K562 (cell line): Measurements from ENCODE around the gene KNSTRN.

ENCODE experiments used
- CREB1 ChIP-seq, 2 experiments: sonication (generic) in 1 of 2; formaldehyde crosslinking in 1 of 2; IDR thresholded peaks; 2 replicates each; pipeline versions ENCODE4 v1.6.1 to v1.8.0; 2012 to 2022; ENCODE audit warnings: inconsistent platforms in 1 of 2, mild to moderate bottlenecking in 1 of 2, missing genetic modification reagents in 1 of 2, moderate library complexity in 1 of 2
- DPF2 ChIP-seq: fragments of 450-650 bp; IDR thresholded peaks from 2 replicates; pipeline ENCODE4 v1.6.1; 2016
- IRF2 ChIP-seq: sonication (generic); formaldehyde crosslinking; IDR thresholded peaks from 2 replicates; pipeline ENCODE4 v1.8.1; 2022; ENCODE audit warnings: mild to moderate bottlenecking, missing genetic modification reagents
- JUND ChIP-seq, 2 experiments: IDR thresholded peaks; 2 replicates in 1 of 2; 3 replicates in 1 of 2; pipeline ENCODE4 v1.6.1; 2011; ENCODE audit warnings: borderline replicate concordance in 2 of 2, low read depth in 2 of 2, low read length in 2 of 2, improper control_type of control experiment in 1 of 2, missing biosample characterization in 1 of 2, missing genetic modification characterization in 1 of 2, missing genetic modification reagents in 1 of 2
- MYC ChIP-seq, 2 experiments: fragments of 250-450 bp in 1 of 2; sonication (Bioruptor Pico) in 1 of 2; IDR thresholded peaks; 2 replicates each; pipeline versions ENCODE4 v1.5.1 to v1.6.1; 2012 to 2021; ENCODE audit warnings: low read depth in 2 of 2, borderline replicate concordance in 1 of 2, improper control_type of control experiment in 1 of 2, low read length in 1 of 2, mild to moderate bottlenecking in 1 of 2, moderate library complexity in 1 of 2
- NR1H2 ChIP-seq: sonication (generic); formaldehyde crosslinking; IDR thresholded peaks from 2 replicates; pipeline ENCODE4 v1.4.0; 2020; ENCODE audit warnings: mild to moderate bottlenecking, missing genetic modification reagents
- POLR2AphosphoS5 ChIP-seq: IDR thresholded peaks from 2 replicates; pipeline ENCODE4 v1.6.1; 2011; ENCODE audit warnings: mild to moderate bottlenecking, low read depth, low read length, moderate library complexity; ENCODE audit not compliant: control insufficient read depth, insufficient read depth

DNA sequence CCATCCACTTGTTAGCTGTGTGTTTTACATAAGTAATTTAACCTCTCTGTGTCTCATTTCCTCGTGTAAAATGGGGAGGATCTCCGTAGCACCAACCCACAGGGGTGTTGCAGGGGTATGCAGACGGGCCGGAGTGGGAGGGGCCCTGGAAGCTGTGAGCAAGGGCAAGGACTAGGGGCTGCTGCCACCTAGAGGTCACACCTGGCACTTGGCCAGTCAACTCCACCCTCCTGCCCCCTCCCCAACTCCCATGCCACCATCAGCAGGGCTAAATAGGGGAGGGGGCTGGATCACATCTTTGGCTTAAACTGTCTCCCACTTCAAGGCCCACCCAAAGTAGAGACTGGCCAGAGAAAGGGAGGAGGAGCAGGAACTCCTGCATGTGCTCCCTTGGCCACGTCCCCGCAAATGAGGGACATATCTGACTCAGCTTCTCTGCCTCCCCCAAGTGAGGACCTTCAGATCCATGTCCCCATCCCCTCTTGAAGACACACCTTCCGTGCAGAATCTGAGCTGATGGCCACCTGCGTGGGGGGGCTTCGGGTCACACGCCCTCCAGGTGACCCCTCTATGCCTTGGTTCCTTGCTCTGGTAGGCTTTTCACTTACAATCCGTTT, 44.4 kb upstream of the KNSTRN start:
- peak; percentile 35 for TF ChIP-seq JUND (IDR thresholded peaks at IDR 0.05; ENCODE audit: borderline replicate concordance, low read depth, low read length)
- no peak; the same call in 2 of the 3 replicates for TF ChIP-seq JUND (tag; IDR thresholded peaks at IDR 0.05; ENCODE audit: borderline replicate concordance, low read depth, low read length)
- no peak for TF ChIP-seq MYC (IDR thresholded peaks at IDR 0.05; ENCODE audit: low read depth, low read length)
- TF ChIP-seq MYC (CRISPR knock-in tag; IDR thresholded peaks at IDR 0.05; ENCODE audit: borderline replicate concordance, low read depth): no peak
- no peak for TF ChIP-seq NR1H2 (CRISPR knock-in tag)
- no peak for TF ChIP-seq POLR2AphosphoS5
- TF ChIP-seq CREB1 (IDR thresholded peaks at IDR 0.05): no peak
- no peak for TF ChIP-seq CREB1 (CRISPR knock-in tag; IDR thresholded peaks at IDR 0.05)
- no peak for TF ChIP-seq DPF2
- TF ChIP-seq IRF2 (CRISPR knock-in tag): no peak
